Spleen (tissue), 11 donors: ENCODE results near the gene NEK3. TPM values are rescaled to one million over a fixed set of nuclear protein-coding genes. Genes with fewer than 3 reads are reported as not detected.

Experiments used
- DNase-seq: peaks from one replicate; pipeline ENCODE4 v3.0.0-alpha.2; 2020
- H3K27ac ChIP-seq, 8 donors: fragments of 200-600 bp; sonication (generic) in 7 of 8; 1 replicate in 4 of 8; 2 replicates in 4 of 8; pipeline versions ENCODE4 v1.5.0 to v1.8.0; 2016 to 2021; ENCODE audit warnings: inconsistent platforms in 4 of 8, mild to moderate bottlenecking in 4 of 8, moderate library complexity in 1 of 8
- H3K27me3 ChIP-seq, 7 donors: fragments of 200-600 bp; sonication (generic) in 6 of 7; replicated peaks in 1 of 7; 1 replicate in 4 of 7; 2 replicates in 3 of 7; pipeline versions ENCODE4 v1.5.0 to v1.8.0; 2016 to 2021; ENCODE audit warnings: inconsistent platforms in 3 of 7, mild to moderate bottlenecking in 1 of 7
- H3K36me3 ChIP-seq, 6 donors: fragments of 200-600 bp; sonication (generic) in 5 of 6; 1 replicate in 4 of 6; 2 replicates in 2 of 6; pipeline versions ENCODE4 v1.5.0 to v1.8.0; 2016 to 2021; ENCODE audit warnings: inconsistent platforms in 2 of 6
- H3K4me1 ChIP-seq, 6 donors: fragments of 200-600 bp; sonication (generic) in 5 of 6; 1 replicate in 3 of 6; 2 replicates in 3 of 6; pipeline versions ENCODE4 v1.5.0 to v1.8.0; 2016 to 2021; ENCODE audit warnings: inconsistent platforms in 3 of 6
- H3K4me3 ChIP-seq, 8 donors: fragments of 200-600 bp; sonication (generic) in 7 of 8; 1 replicate in 4 of 8; 2 replicates in 4 of 8; pipeline versions ENCODE4 v1.5.0 to v1.8.0; 2016 to 2021; ENCODE audit warnings: inconsistent platforms in 4 of 8, mild to moderate bottlenecking in 4 of 8, moderate library complexity in 2 of 8
- H3K9me3 ChIP-seq, 8 donors: fragments of 200-600 bp; sonication (generic) in 7 of 8; 1 replicate in 4 of 8; 2 replicates in 4 of 8; pipeline versions ENCODE4 v1.5.0 to v1.8.0; 2016 to 2021; ENCODE audit warnings: inconsistent platforms in 4 of 8
- CTCF ChIP-seq, 11 experiments: fragments of 200-600 bp in 7 of 11; fragments of 450-650 bp in 4 of 11; sonication (generic) in 4 of 11; IDR thresholded peaks in 8 of 11; conservative IDR thresholded peaks in 3 of 11; 1 replicate in 7 of 11; 2 replicates in 4 of 11; pipeline versions ENCODE4 v1.4.0 to v1.8.0; 2016 to 2021; ENCODE audit warnings: antibody characterized with exemption in 11 of 11, inconsistent platforms in 4 of 11, mild to moderate bottlenecking in 1 of 11
- POLR2A ChIP-seq, 3 donors: fragments of 450-650 bp; IDR thresholded peaks; one replicate each; pipeline ENCODE4 v1.5.1; 2017; ENCODE audit warnings: antibody characterized with exemption in 3 of 3, mild to moderate bottlenecking in 1 of 3
- POLR2AphosphoS5 ChIP-seq, 3 donors: sonication (generic); formaldehyde crosslinking; IDR thresholded peaks; one replicate each; pipeline ENCODE4 v1.5.1; 2017; ENCODE audit warnings: antibody characterized with exemption in 3 of 3
- WGBS, 5 donors: extraction: QIAGEN DNeasy Blood & Tissue Kit in 3 of 5; methylation state at CpG; one replicate each; pipeline versions ENCODE4 v1.1.5 to v1.1.7; 2013 to 2018; 5-methylcytosine and 5-hydroxymethylcytosine counted together
- intact Hi-C: fragments of 100-400 bp; cut with DNase I; formaldehyde crosslinking; loops from one replicate; pipeline ENCODE4 v1.15.0; 2023; ENCODE audit warnings: low total_unique reads
- polyA plus RNA-seq, 3 donors: library from polyadenylated mRNA; stranded (reverse); fragments of 200-250 nt; gene quantifications; one replicate each; pipeline ENCODE4 v1.2.1, GENCODE V29; 2013
- total RNA-seq, 7 donors: library from RNA; depleted of rRNA in 3 of 7; stranded (reverse); fragments of >200 nt in 3 of 7; fragmentation: NEBNext Ultra II Directional in 4 of 7; extraction: Animal tissue kit (Norgen Biotek cat#: 25700) in 4 of 7; gene quantifications; one replicate each; pipeline versions ENCODE4 v1.1.0 to v1.2.1, GENCODE V29; 2016 to 2021
- donor health status: healthy with polysubstance abuse.
- donor health status: DM: no; HTN: no; CAD: no; lungs with moderate emphysema.
- donor health status: DM: no; HTN: no; CAD: no.
- donor health status: Bipolar disorder and iron deficiency.
- donor health status: healthy.
- donor health status: DM: no; HTN: no; CAD: no.
- donor health status: DM: yes; HTN: yes; CAD: no.

Gene NEK3
- total and polyA plus RNA-seq, 10 donors: 6.7 to 41.4 (median 12.6) TPM

- intact Hi-C loops: loop anchor here (5.0 to 10.0 kb wide), 4 partner anchors 121 to 311 kb away; partner anchors contain the start of gene TMEM272
- no peak for TF ChIP-seq CTCF (IDR thresholded peaks at IDR 0.05 in 8 of 11, conservative IDR thresholded peaks at IDR 0.05 in 3 of 11)
- no peak for TF ChIP-seq POLR2A (IDR thresholded peaks at IDR 0.05)
- no peak for TF ChIP-seq POLR2AphosphoS5 (IDR thresholded peaks at IDR 0.05)
- Histone ChIP-seq H3K27ac (no peak overlapping the region), H3K9me3 (no peaks in the 10 kb centered on the region), H3K4me3 (no peak overlapping the region), H3K27me3 (peaks cover 0 to 21% (median 6%) of the 10 kb centered on the region in 7 donors), H3K4me1 (peaks cover 11 to 23% (median 20%) of the 10 kb centered on the region in 6 donors), H3K36me3 (no peaks in the 10 kb centered on the region)
- 86 to 94% (median 89%) methylated on average over 3 of the region's 3 CpGs for WGBS, 5 donors
- no peak for DNase-seq
Measured at GRCh38 chr13:52125547-52125946, 33.9 kb downstream of the NEK3 start.

- TF ChIP-seq POLR2A (IDR thresholded peaks at IDR 0.05) (no peak), CTCF (IDR thresholded peaks at IDR 0.05 in 8 of 11, conservative IDR thresholded peaks at IDR 0.05 in 3 of 11) (no peak), POLR2AphosphoS5 (IDR thresholded peaks at IDR 0.05) (no peak)
- 32 to 60% (median 44%) methylated on average over 3 of the region's 3 CpGs for WGBS, 5 donors
- Histone ChIP-seq H3K4me3 (no peak overlapping the region), H3K36me3 (no peaks in the 10 kb centered on the region), H3K27ac (no peak overlapping the region), H3K4me1 (no peaks in the 10 kb centered on the region), H3K9me3 (no peaks in the 10 kb centered on the region), H3K27me3 (no peaks in the 10 kb centered on the region)
- intact Hi-C loops: no loop called here
- no peak for DNase-seq
Measured at GRCh38 chr13:52118595-52118994, 40.8 kb downstream of the NEK3 start.

GRCh38 chr13:52118095-52118494, 41.3 kb downstream of the NEK3 start:
- Histone ChIP-seq H3K36me3 (no peaks in the 10 kb centered on the region), H3K27ac (no peak overlapping the region), H3K9me3 (no peaks in the 10 kb centered on the region), H3K4me1 (no peaks in the 10 kb centered on the region), H3K27me3 (no peaks in the 10 kb centered on the region), H3K4me3 (no peak overlapping the region)
- DNase-seq: no peak
- intact Hi-C loops: no loop called here
- no peak for TF ChIP-seq CTCF (IDR thresholded peaks at IDR 0.05 in 8 of 11, conservative IDR thresholded peaks at IDR 0.05 in 3 of 11)
- no peak for TF ChIP-seq POLR2AphosphoS5 (IDR thresholded peaks at IDR 0.05)
- no peak for TF ChIP-seq POLR2A (IDR thresholded peaks at IDR 0.05)
- 81 to 98% (median 94%) methylated on average over 2 of the region's 2 CpGs for WGBS, 5 donors

- 54 to 77% (median 72%) methylated on average over 1 of the region's 1 CpG for WGBS, 5 donors
Measured at GRCh38 chr13:52112591-52112990, 46.8 kb downstream of the NEK3 start.

More at GRCh38 chr13:52112591-52112990, 46.8 kb downstream of the NEK3 start:
- no peak overlapping the region for H3K4me3 ChIP-seq
- H3K4me1 ChIP-seq: no peaks in the 10 kb centered on the region
- TF ChIP-seq POLR2AphosphoS5 (IDR thresholded peaks at IDR 0.05) (no peak), CTCF (IDR thresholded peaks at IDR 0.05 in 8 of 11, conservative IDR thresholded peaks at IDR 0.05 in 3 of 11) (no peak), POLR2A (IDR thresholded peaks at IDR 0.05) (no peak)
- H3K27ac ChIP-seq: no peak overlapping the region
- intact Hi-C loops: no loop called here
- H3K9me3 ChIP-seq: no peaks in the 10 kb centered on the region
- H3K27me3 ChIP-seq: no peaks in the 10 kb centered on the region
- no peaks in the 10 kb centered on the region for H3K36me3 ChIP-seq
- no peak for DNase-seq
